ENCODE data around the gene FAM180A.

DNA sequence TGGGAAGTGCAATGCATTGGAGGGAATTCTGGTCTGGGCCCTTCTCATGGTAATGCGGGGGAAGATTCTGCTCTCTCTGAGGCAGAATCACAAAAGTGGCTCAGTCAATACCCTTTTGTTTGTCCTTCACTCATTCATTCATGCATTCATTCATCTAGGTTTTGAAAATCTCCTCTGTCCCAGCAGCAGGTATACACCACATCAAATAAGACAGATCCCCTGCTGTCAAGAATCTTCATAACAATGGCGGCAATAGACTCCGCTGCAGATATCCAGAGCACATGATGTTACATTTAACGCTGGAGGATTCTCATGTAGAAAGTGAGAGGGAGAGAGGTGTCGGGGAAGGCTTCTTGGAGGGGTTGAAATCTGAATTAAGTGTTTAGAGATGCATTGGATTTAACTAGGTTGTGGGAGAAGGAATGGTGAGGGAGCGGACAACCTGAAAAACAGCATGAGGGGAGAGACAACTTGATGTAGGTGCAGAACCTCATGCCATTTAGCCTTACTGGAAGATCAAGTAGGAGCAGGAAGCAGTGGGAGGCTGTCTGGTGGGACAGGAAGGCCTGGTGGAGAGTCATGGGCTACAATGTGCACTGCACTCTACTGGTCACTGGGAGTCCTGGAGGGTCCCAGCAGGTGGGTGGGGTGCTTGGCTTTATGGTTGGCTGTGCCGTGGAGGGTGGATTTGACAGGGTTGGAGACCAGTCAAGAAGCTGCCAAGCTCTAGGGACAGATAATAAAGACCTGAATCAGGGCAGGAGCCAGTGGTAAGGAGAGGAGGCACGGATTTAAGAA, 5.2 kb upstream of the FAM180A start:
- TF ChIP-seq SIN3A (IDR thresholded peaks at IDR 0.05; ENCODE audit: borderline replicate concordance in 2 of 2, control insufficient read depth in 1 of 2, low read depth in 2 of 2, low read length in 2 of 2) (no peak), ZBTB7A (IDR thresholded peaks at IDR 0.05; ENCODE audit: borderline replicate concordance, control insufficient read depth, low read depth, low read length) (no peak), SMAD3 (CRISPR knock-in tag; conservative IDR thresholded peaks at IDR 0.05) (no peak), POLR2AphosphoS2 (IDR thresholded peaks at IDR 0.05; ENCODE audit: low read length) (no peak), GATAD2A (IDR thresholded peaks at IDR 0.05) (no peak), ZFX (CRISPR knock-in tag; IDR thresholded peaks at IDR 0.05) (no peak), TOE1 (IDR thresholded peaks at IDR 0.05; ENCODE audit: borderline replicate concordance) (no peak), TOE1 (CRISPR knock-in tag; IDR thresholded peaks at IDR 0.05; ENCODE audit: borderline replicate concordance, low read depth) (no peak), TBL1XR1 (IDR thresholded peaks at IDR 0.05; ENCODE audit: low read length in 2 of 2) (no peak)
- TF ChIP-seq, protein P1, sequence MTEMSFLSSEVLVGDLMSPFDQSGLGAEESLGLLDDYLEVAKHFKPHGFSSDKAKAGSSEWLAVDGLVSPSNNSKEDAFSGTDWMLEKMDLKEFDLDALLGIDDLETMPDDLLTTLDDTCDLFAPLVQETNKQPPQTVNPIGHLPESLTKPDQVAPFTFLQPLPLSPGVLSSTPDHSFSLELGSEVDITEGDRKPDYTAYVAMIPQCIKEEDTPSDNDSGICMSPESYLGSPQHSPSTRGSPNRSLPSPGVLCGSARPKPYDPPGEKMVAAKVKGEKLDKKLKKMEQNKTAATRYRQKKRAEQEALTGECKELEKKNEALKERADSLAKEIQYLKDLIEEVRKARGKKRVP (CRISPR knock-in tag; IDR thresholded peaks at IDR 0.05) = no peak
- TF ChIP-seq, protein P2, sequence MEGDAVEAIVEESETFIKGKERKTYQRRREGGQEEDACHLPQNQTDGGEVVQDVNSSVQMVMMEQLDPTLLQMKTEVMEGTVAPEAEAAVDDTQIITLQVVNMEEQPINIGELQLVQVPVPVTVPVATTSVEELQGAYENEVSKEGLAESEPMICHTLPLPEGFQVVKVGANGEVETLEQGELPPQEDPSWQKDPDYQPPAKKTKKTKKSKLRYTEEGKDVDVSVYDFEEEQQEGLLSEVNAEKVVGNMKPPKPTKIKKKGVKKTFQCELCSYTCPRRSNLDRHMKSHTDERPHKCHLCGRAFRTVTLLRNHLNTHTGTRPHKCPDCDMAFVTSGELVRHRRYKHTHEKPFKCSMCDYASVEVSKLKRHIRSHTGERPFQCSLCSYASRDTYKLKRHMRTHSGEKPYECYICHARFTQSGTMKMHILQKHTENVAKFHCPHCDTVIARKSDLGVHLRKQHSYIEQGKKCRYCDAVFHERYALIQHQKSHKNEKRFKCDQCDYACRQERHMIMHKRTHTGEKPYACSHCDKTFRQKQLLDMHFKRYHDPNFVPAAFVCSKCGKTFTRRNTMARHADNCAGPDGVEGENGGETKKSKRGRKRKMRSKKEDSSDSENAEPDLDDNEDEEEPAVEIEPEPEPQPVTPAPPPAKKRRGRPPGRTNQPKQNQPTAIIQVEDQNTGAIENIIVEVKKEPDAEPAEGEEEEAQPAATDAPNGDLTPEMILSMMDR (IDR thresholded peaks at IDR 0.05 in 2 of 3, conservative IDR thresholded peaks at IDR 0.05 in 1 of 3; ENCODE audit: insufficient read depth in 2 of 3, low read depth in 1 of 3, low read length in 3 of 3) = no peak
- TF ChIP-seq, protein P3, sequence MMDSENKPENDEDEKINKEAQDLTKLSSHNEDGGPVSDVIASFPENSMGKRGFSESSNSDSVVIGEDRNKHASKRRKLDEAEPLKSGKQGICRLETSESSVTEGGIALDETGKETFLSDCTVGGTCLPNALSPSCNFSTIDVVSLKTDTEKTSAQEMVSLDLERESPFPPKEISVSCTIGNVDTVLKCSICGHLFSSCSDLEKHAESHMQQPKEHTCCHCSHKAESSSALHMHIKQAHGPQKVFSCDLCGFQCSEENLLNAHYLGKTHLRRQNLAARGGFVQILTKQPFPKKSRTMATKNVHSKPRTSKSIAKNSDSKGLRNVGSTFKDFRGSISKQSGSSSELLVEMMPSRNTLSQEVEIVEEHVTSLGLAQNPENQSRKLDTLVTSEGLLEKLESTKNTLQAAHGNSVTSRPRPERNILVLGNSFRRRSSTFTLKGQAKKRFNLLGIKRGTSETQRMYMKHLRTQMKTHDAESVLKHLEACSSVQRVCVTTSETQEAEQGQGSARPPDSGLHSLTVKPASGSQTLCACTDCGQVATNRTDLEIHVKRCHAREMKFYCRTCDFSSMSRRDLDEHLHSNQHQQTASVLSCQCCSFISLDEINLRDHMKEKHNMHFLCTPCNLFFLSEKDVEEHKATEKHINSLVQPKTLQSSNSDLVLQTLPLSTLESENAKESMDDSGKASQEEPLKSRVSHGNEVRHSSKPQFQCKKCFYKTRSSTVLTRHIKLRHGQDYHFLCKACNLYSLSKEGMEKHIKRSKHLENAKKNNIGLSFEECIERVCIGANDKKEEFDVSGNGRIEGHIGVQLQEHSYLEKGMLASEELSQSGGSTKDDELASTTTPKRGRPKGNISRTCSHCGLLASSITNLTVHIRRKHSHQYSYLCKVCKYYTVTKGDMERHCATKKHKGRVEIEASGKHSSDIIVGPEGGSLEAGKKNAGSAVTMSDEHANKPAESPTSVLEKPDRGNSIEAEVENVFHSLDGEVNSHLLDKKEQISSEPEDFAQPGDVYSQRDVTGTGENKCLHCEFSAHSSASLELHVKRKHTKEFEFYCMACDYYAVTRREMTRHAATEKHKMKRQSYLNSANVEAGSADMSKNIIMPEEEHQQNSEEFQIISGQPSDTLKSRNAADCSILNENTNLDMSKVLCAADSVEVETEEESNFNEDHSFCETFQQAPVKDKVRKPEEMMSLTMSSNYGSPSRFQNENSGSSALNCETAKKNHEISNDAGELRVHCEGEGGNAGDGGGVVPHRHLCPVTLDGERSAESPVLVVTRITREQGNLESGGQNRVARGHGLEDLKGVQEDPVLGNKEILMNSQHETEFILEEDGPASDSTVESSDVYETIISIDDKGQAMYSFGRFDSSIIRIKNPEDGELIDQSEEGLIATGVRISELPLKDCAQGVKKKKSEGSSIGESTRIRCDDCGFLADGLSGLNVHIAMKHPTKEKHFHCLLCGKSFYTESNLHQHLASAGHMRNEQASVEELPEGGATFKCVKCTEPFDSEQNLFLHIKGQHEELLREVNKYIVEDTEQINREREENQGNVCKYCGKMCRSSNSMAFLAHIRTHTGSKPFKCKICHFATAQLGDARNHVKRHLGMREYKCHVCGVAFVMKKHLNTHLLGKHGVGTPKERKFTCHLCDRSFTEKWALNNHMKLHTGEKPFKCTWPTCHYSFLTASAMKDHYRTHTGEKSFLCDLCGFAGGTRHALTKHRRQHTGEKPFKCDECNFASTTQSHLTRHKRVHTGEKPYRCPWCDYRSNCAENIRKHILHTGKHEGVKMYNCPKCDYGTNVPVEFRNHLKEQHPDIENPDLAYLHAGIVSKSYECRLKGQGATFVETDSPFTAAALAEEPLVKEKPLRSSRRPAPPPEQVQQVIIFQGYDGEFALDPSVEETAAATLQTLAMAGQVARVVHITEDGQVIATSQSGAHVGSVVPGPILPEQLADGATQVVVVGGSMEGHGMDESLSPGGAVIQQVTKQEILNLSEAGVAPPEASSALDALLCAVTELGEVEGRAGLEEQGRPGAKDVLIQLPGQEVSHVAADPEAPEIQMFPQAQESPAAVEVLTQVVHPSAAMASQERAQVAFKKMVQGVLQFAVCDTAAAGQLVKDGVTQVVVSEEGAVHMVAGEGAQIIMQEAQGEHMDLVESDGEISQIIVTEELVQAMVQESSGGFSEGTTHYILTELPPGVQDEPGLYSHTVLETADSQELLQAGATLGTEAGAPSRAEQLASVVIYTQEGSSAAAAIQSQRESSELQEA (IDR thresholded peaks at IDR 0.05; ENCODE audit: low read depth) = no peak

Measured in K562 (cell line).